Measurements from ENCODE around the gene MED28. TPM values are rescaled to one million over a fixed set of nuclear protein-coding genes. Genes with fewer than 3 reads are reported as not detected.

MED28 gene
- 100 to 1,000 TPM in 1 of 2 donors, 10 to 100 TPM in 1; 94.5 to 107 TPM for total RNA-seq
- 73.8 TPM for polyA plus RNA-seq (2013, experiment 1 of 2)
- polyA plus RNA-seq (2013, experiment 2 of 2), result 61.5 TPM
- long read RNA-seq, experiment 1, full-length matches to known transcripts, result 47 of 57 reads
- long read RNA-seq, experiment 1, partial matches to known transcripts, result 3 of 57 reads
- long read RNA-seq, experiment 1, other reads (novel, unspliced or antisense), result 7 of 57 reads
- long read RNA-seq, experiment 2, full-length matches to known transcripts, result 161 of 176 reads
- long read RNA-seq, experiment 2, partial matches to known transcripts, result 0 of 176 reads
- long read RNA-seq, experiment 2, other reads (novel, unspliced or antisense), result 15 of 176 reads
- long read RNA-seq, experiment 3, full-length matches to known transcripts, result 301 of 316 reads
- long read RNA-seq, experiment 3, partial matches to known transcripts, result 5 of 316 reads
- long read RNA-seq, experiment 3, other reads (novel, unspliced or antisense), result 10 of 316 reads
- long read RNA-seq, experiment 4, full-length matches to known transcripts, result 96 of 200 reads
- long read RNA-seq, experiment 4, partial matches to known transcripts, result 96 of 200 reads
- long read RNA-seq, experiment 4, other reads (novel, unspliced or antisense), result 8 of 200 reads

- peak within 1 kb of the TSS; percentile 97 for H3K4me3 Mint-ChIP-seq
Measured at GRCh38 chr4:17614416-17615299, at the start of gene MED28. Gene MED28, plus strand, starts transcription at chr4:17614641. Its CDS starts 14 bp downstream, at chr4:17614655.

GRCh38 chr4:17565846-17566245 is 48.6 kb upstream of the MED28 start:
- no peaks in the 10 kb centered on the region for H3K9me3 Mint-ChIP-seq
- TF ChIP-seq, protein P1, sequence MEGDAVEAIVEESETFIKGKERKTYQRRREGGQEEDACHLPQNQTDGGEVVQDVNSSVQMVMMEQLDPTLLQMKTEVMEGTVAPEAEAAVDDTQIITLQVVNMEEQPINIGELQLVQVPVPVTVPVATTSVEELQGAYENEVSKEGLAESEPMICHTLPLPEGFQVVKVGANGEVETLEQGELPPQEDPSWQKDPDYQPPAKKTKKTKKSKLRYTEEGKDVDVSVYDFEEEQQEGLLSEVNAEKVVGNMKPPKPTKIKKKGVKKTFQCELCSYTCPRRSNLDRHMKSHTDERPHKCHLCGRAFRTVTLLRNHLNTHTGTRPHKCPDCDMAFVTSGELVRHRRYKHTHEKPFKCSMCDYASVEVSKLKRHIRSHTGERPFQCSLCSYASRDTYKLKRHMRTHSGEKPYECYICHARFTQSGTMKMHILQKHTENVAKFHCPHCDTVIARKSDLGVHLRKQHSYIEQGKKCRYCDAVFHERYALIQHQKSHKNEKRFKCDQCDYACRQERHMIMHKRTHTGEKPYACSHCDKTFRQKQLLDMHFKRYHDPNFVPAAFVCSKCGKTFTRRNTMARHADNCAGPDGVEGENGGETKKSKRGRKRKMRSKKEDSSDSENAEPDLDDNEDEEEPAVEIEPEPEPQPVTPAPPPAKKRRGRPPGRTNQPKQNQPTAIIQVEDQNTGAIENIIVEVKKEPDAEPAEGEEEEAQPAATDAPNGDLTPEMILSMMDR (conservative IDR thresholded peaks at IDR 0.05), result no peak

More at GRCh38 chr4:17614416-17615299, at the start of gene MED28:
- no peaks in the 10 kb centered on the region for H3K9me3 ChIP-seq (ENCODE audit: control insufficient read depth, low read length)
- no peaks in the 10 kb centered on the region for H3K9me3 Mint-ChIP-seq
- no peak within 1 kb of the TSS for H3K27ac ChIP-seq (ENCODE audit: low read depth, low read length)
- no peaks in the 10 kb centered on the region for H3K27me3 Mint-ChIP-seq (ENCODE audit: insufficient read depth)
- peaks cover 12% of the 10 kb centered on the region for H3K4me1 Mint-ChIP-seq
- peak within 1 kb of the TSS; percentile 94 for H3K9ac ChIP-seq (ENCODE audit: extremely low read depth, low read length, poor library complexity, severe bottlenecking)
- no peaks in the 10 kb centered on the region for H3K27me3 ChIP-seq (ENCODE audit: control insufficient read depth, insufficient read depth, low read length, poor library complexity, severe bottlenecking)
- no peaks in the 10 kb centered on the region for H3K4me1 ChIP-seq (ENCODE audit: control insufficient read depth, insufficient read depth, low read length)
- H3K36me3 Mint-ChIP-seq (ENCODE audit: low read depth), result peaks cover 24% of the 10 kb centered on the region
- peak; percentile 98 for DNase-seq
- 0 to 1% methylated on average over 32 to 46 of the region's 46 CpGs for WGBS, 2 experiments (ENCODE audit: insufficient coverage in 1 of 2, insufficient read length in 1 of 2)
- TF ChIP-seq, protein P1 (conservative IDR thresholded peaks at IDR 0.05), result peak; percentile 40
- peak within 1 kb of the TSS; percentile 99 for H3K27ac Mint-ChIP-seq
- H3K4me3 ChIP-seq (ENCODE audit: low read length), result peak within 1 kb of the TSS; percentile 99
- H3K36me3 ChIP-seq (ENCODE audit: control insufficient read depth, insufficient read depth, low read length), result peaks cover 17% of the 10 kb centered on the region

DNA sequence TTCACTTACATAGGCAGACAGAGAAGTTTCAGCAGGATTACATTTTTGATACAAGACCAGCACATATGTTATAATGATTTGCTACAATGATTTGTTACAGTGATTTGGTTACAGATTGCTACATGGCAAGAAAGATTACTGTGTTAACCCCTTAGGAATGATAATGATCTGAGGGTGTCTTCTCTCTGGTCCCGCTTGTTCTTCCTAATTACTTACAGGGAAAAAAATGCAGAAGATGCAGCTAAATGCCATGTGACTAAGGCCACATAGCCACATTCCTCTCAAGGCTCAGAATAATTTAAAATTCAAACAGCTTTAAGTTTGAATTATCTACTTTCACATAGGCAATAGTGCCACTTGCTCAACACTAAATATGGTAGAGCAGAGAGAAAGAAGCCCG is 47.2 kb upstream of the MED28 start:
- Histone ChIP-seq H3K4me3 (ENCODE audit: low read length) (no peak overlapping the region), H3K9me3 (ENCODE audit: control insufficient read depth, low read length) (no peaks in the 10 kb centered on the region), H3K9ac (ENCODE audit: extremely low read depth, low read length, poor library complexity, severe bottlenecking) (no peak overlapping the region), H3K27ac (ENCODE audit: low read depth, low read length) (no peak overlapping the region), H3K4me1 (ENCODE audit: control insufficient read depth, insufficient read depth, low read length) (no peaks in the 10 kb centered on the region), H3K36me3 (ENCODE audit: control insufficient read depth, insufficient read depth, low read length) (no peaks in the 10 kb centered on the region), H3K27me3 (ENCODE audit: control insufficient read depth, insufficient read depth, low read length, poor library complexity, severe bottlenecking) (no peaks in the 10 kb centered on the region)
- WGBS, 2 experiments (ENCODE audit: insufficient coverage in 1 of 2, insufficient read length in 1 of 2), result 81 to 84% methylated on average over 2 of the region's 2 CpGs
- Mint-ChIP-seq H3K27me3 (ENCODE audit: insufficient read depth) (peaks cover 7% of the 10 kb centered on the region), H3K36me3 (ENCODE audit: low read depth) (no peaks in the 10 kb centered on the region), H3K27ac (no peak overlapping the region), H3K4me3 (no peak overlapping the region), H3K9me3 (no peaks in the 10 kb centered on the region), H3K4me1 (no peaks in the 10 kb centered on the region)
- no peak for DNase-seq
- TF ChIP-seq, protein P1 (conservative IDR thresholded peaks at IDR 0.05), result no peak

More at GRCh38 chr4:17565846-17566245, 48.6 kb upstream of the MED28 start:
- Mint-ChIP-seq H3K27ac (no peak overlapping the region), H3K4me1 (peaks cover 8% of the 10 kb centered on the region), H3K36me3 (ENCODE audit: low read depth) (no peaks in the 10 kb centered on the region), H3K27me3 (ENCODE audit: insufficient read depth) (peaks cover 7% of the 10 kb centered on the region), H3K4me3 (no peak overlapping the region)
- 94 to 100% methylated on average over 2 to 3 of the region's 3 CpGs for WGBS, 2 experiments (ENCODE audit: insufficient coverage in 1 of 2, insufficient read length in 1 of 2)
- Histone ChIP-seq H3K9me3 (ENCODE audit: control insufficient read depth, low read length) (no peaks in the 10 kb centered on the region), H3K36me3 (ENCODE audit: control insufficient read depth, insufficient read depth, low read length) (no peaks in the 10 kb centered on the region), H3K4me3 (ENCODE audit: low read length) (no peak overlapping the region), H3K27ac (ENCODE audit: low read depth, low read length) (no peak overlapping the region), H3K9ac (ENCODE audit: extremely low read depth, low read length, poor library complexity, severe bottlenecking) (no peak overlapping the region), H3K27me3 (ENCODE audit: control insufficient read depth, insufficient read depth, low read length, poor library complexity, severe bottlenecking) (no peaks in the 10 kb centered on the region), H3K4me1 (ENCODE audit: control insufficient read depth, insufficient read depth, low read length) (no peaks in the 10 kb centered on the region)
- DNase-seq, result no peak

Data from endodermal cell (in vitro differentiated cells).